CD4-positive, CD25-positive, alpha-beta regulatory T cell (primary cell): Measurements from ENCODE around the gene PHIP. TPM values are rescaled to one million over a fixed set of nuclear protein-coding genes. Genes with fewer than 3 reads are reported as not detected.
A peak's percentile ranks its signal among the peaks of the same experiment; 100 is the strongest.

Experiments used
- ATAC-seq, 2 donors: fragments of 150-1000 bp; cut with Tn5 transposase; one replicate each; pipeline ENCODE4 v1.10.0; 2021; ENCODE audit warnings: low read depth in 2 of 2, moderate number of reproducible peaks in 2 of 2, moderate library complexity in 1 of 2
- DNase-seq, 3 donors: peaks; one replicate each; pipeline versions ENCODE4 v3.0.0 to v3.0.0-alpha.2; 2012 to 2022; ENCODE audit warnings: mixed read lengths in 1 of 3
- H3K27ac ChIP-seq: one replicate; pipeline ENCODE4 v1.7.0; 2013; ENCODE audit warnings: mild to moderate bottlenecking, low read length; ENCODE audit not compliant: insufficient read depth, poor library complexity, severe bottlenecking
- H3K27me3 ChIP-seq: one replicate; pipeline ENCODE4 v1.7.0; 2013; ENCODE audit warnings: low read length; ENCODE audit not compliant: control insufficient read depth, insufficient read depth
- H3K36me3 ChIP-seq: one replicate; pipeline ENCODE4 v1.7.0; 2013; ENCODE audit warnings: mild to moderate bottlenecking, low read length, moderate library complexity; ENCODE audit not compliant: control insufficient read depth, insufficient read depth
- H3K4me1 ChIP-seq: 2 replicates; pipeline ENCODE4 v1.7.0; 2013; ENCODE audit warnings: mild to moderate bottlenecking, low read length; ENCODE audit not compliant: insufficient read depth, control insufficient read depth, poor library complexity, severe bottlenecking
- H3K4me3 ChIP-seq: one replicate; pipeline ENCODE4 v1.7.0; 2013; ENCODE audit warnings: low read depth, mild to moderate bottlenecking, low read length, moderate library complexity
- H3K9me3 ChIP-seq, 2 experiments: 1 replicate in 1 of 2; 2 replicates in 1 of 2; pipeline ENCODE4 v1.7.0; 2013; ENCODE audit warnings: low read length in 2 of 2, mild to moderate bottlenecking in 1 of 2, moderate library complexity in 1 of 2; ENCODE audit not compliant: control insufficient read depth in 2 of 2
- H3K27ac Mint-ChIP-seq, 3 donors: one replicate each; pipeline ENCODE4 v1.8.0; 2020 to 2022; ENCODE audit warnings: mild to moderate bottlenecking in 3 of 3, mixed read lengths in 3 of 3, moderate library complexity in 2 of 3
- H3K27me3 Mint-ChIP-seq: one replicate; pipeline ENCODE4 v1.8.0; 2022; ENCODE audit warnings: mild to moderate bottlenecking, mixed read lengths
- H3K36me3 Mint-ChIP-seq: one replicate; pipeline ENCODE4 v1.8.0; 2020; ENCODE audit warnings: mixed read lengths
- H3K4me1 Mint-ChIP-seq, 4 donors: one replicate each; pipeline ENCODE4 v1.8.0; 2020 to 2022; ENCODE audit warnings: mixed read lengths in 4 of 4, mild to moderate bottlenecking in 1 of 4
- H3K4me3 Mint-ChIP-seq, 4 donors: one replicate each; pipeline ENCODE4 v1.8.0; 2020 to 2022; ENCODE audit warnings: mild to moderate bottlenecking in 4 of 4, mixed read lengths in 4 of 4, moderate library complexity in 3 of 4
- H3K9me3 Mint-ChIP-seq, 7 donors: one replicate each; pipeline ENCODE4 v1.8.0; 2020 to 2022; ENCODE audit warnings: mixed read lengths in 7 of 7, mild to moderate bottlenecking in 3 of 7, moderate library complexity in 2 of 7
- polyA plus RNA-seq, 4 donors: library from polyadenylated mRNA; unstranded; fragments of 300-500 nt; fragmentation: Illumina TruSeq; gene quantifications; one replicate each; pipeline ENCODE4 v1.2.3, GENCODE V29; 2021
- total RNA-seq: library from RNA; stranded (reverse); gene quantifications from one replicate; pipeline ENCODE4 v1.2.3, GENCODE V29; 2022

PHIP gene
- total and polyA plus RNA-seq, 5 donors from 2014 or later, result 12.0 to 57.0 (median 13.7) TPM

DNA sequence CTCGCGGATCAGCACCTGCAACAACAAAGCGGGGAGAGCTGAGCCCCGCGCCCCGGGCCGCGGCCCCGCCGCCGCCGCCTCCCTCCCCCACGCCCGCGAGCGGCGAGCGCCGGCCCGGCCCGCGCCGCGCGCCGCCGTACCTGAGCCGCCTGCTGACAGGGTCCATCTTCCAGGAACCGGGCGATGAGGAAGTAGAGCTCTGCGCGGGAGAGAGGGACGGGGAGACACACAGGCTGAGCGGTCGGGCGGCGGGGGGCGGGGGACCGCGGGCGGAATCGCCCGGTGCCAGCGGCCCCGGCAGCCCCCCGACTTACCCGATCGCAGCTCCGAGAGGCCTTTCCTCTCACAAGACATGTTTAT, 359 bp downstream of the PHIP start:
- Mint-ChIP-seq H3K9me3 (no peaks in the 10 kb centered on the region), H3K4me1 (peaks cover 34 to 57% (median 42%) of the 10 kb centered on the region in 4 donors)

DNA sequence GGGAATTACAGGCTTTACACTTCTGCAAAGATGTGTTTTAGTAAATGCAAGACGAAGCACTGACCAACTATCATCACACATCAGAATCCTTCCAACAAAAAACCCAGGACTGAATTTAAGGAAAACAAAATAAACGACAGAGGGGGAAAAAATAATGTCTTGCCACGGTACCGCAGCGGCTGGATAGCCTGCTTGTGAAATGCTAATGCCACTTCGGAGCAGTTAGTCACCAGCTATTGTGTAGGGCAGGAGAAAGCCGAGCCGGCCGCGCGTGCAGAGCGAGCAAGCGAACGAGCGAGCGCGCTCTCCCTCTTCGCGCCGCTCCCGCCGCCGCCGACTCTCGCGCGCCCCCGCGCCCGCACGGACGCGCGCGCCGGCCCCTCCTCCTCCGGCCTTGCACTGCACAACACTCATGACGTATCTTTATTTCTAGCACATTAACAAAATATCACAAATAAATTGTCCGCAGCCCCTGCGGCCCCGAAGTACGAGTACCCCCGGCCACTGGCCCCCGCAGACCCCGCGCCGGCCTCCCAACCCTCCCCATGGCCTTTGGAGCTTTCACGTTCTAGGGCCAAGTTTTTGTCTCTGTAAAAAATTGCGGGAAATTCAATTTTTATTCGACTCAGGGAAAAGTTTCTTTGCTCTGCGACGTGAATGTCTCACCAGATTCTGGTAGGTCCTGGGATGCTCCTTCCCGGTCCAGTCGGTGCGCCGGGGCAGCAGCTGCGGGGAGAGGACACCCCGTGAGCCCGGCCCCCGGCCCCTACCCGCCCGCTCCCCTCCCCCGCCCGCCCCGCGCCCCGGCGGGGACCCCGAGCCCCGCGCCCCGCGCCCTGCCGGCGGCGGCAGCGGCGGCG, 1.0 kb downstream of the PHIP start:
- no peaks in the 10 kb centered on the region for H3K9me3 Mint-ChIP-seq
- peaks cover 26% of the 10 kb centered on the region for H3K27me3 Mint-ChIP-seq
- peak overlapping the region; percentile 94 for H3K27ac ChIP-seq
- H3K27me3 ChIP-seq, result no peaks in the 10 kb centered on the region
- H3K9me3 ChIP-seq, result no peaks in the 10 kb centered on the region
- peak; percentile 63 to 64 for ATAC-seq
- peaks cover 36 to 64% (median 46%) of the 10 kb centered on the region in 4 donors for H3K4me1 Mint-ChIP-seq
- H3K4me1 ChIP-seq, result peaks cover 33% of the 10 kb centered on the region
- peak overlapping the region; percentile 89 to 97 (median 93) for H3K4me3 Mint-ChIP-seq
- DNase-seq, result peak; percentile 75 to 92 (median 90)
- H3K27ac Mint-ChIP-seq, result peak overlapping the region; percentile 85 to 95 (median 95)
- peaks cover 9% of the 10 kb centered on the region for H3K36me3 Mint-ChIP-seq
- peaks cover 4% of the 10 kb centered on the region for H3K36me3 ChIP-seq
- H3K4me3 ChIP-seq, result peak overlapping the region; percentile 96

More for the DNA sequence above, 359 bp downstream of the PHIP start:
- H3K9me3 ChIP-seq, result no peaks in the 10 kb centered on the region
- H3K36me3 Mint-ChIP-seq, result peaks cover 9% of the 10 kb centered on the region
- DNase-seq, result no peak
- peak overlapping the region; percentile 93 for H3K27ac ChIP-seq
- H3K27me3 ChIP-seq, result no peaks in the 10 kb centered on the region
- H3K27ac Mint-ChIP-seq, result peak overlapping the region; percentile 94 to 98 (median 96)
- peaks cover 27% of the 10 kb centered on the region for H3K4me1 ChIP-seq
- ATAC-seq, result peak; percentile 4 to 8
- H3K4me3 ChIP-seq, result no peak overlapping the region
- H3K27me3 Mint-ChIP-seq, result peaks cover 32% of the 10 kb centered on the region
- H3K36me3 ChIP-seq, result peaks cover 4% of the 10 kb centered on the region
- peak overlapping the region; percentile 95 to 99 (median 96) for H3K4me3 Mint-ChIP-seq

DNA sequence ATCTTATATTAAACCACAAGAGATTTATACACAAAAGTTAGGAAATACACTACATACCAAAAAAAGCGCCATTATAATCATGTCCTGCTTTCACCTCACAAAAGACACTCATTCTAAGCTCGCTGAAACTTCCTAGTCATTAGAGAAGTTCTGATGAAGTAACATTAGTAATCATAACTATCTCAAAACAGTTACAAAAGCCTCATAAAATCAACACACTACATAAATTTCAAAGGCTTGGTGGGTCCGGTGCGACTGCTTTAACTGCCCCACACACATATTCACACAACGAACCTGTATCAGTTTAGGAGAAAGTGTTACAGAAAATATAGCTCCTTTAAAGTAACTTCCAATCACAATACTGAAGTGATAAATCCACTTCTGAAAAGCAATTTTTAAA, 1.9 kb downstream of the PHIP start:
- Mint-ChIP-seq H3K4me1 (peaks cover 30 to 67% (median 50%) of the 10 kb centered on the region in 4 donors), H3K27me3 (peaks cover 23% of the 10 kb centered on the region), H3K27ac (peak overlapping the region; percentile 85 to 95 (median 95)), H3K9me3 (no peaks in the 10 kb centered on the region), H3K36me3 (peaks cover 9% of the 10 kb centered on the region), H3K4me3 (peak overlapping the region; percentile 89 to 97 (median 93))
- H3K9me3 ChIP-seq, result no peaks in the 10 kb centered on the region
- peaks cover 4% of the 10 kb centered on the region for H3K36me3 ChIP-seq
- H3K27me3 ChIP-seq, result no peaks in the 10 kb centered on the region
- peak in 2 of 3 donors; percentile 15 to 22 for DNase-seq
- peak overlapping the region; percentile 94 for H3K27ac ChIP-seq
- H3K4me1 ChIP-seq, result peaks cover 38% of the 10 kb centered on the region
- ATAC-seq, result no peak
- H3K4me3 ChIP-seq, result peak overlapping the region; percentile 96

DNA sequence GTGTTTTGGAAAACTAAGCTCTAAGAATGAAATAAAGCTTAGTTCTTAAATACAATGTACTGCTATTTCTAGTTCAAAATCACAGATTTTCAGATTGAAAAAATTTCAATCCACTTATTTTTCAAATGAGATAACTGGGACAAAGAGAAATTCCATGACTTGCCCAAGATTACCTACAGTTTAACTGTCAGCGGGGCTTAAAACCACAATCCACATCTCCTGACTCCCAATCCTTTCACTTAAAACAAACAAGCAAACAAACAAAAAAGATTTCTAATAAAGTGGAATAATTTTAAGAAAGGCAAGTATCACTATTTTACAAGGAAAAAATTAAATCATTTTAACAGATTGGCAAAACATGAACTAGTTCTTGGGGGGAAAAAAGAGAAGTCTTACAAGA, 4.2 kb downstream of the PHIP start:
- Mint-ChIP-seq H3K4me3 (peak overlapping the region in 3 of 4 donors; percentile 23 to 46 (median 40)), H3K4me1 (peaks cover 32 to 65% (median 53%) of the 10 kb centered on the region in 4 donors), H3K36me3 (peaks cover 9% of the 10 kb centered on the region), H3K27ac (peak overlapping the region in 1 of 3 donors; percentile 54), H3K27me3 (peaks cover 16% of the 10 kb centered on the region), H3K9me3 (no peaks in the 10 kb centered on the region)
- H3K9me3 ChIP-seq, result no peaks in the 10 kb centered on the region
- no peak overlapping the region for H3K27ac ChIP-seq
- ATAC-seq (no peak), DNase-seq (no peak)
- peak overlapping the region; percentile 96 for H3K4me3 ChIP-seq
- H3K36me3 ChIP-seq, result peaks cover 12% of the 10 kb centered on the region
- peaks cover 46% of the 10 kb centered on the region for H3K4me1 ChIP-seq
- H3K27me3 ChIP-seq, result no peaks in the 10 kb centered on the region

DNA sequence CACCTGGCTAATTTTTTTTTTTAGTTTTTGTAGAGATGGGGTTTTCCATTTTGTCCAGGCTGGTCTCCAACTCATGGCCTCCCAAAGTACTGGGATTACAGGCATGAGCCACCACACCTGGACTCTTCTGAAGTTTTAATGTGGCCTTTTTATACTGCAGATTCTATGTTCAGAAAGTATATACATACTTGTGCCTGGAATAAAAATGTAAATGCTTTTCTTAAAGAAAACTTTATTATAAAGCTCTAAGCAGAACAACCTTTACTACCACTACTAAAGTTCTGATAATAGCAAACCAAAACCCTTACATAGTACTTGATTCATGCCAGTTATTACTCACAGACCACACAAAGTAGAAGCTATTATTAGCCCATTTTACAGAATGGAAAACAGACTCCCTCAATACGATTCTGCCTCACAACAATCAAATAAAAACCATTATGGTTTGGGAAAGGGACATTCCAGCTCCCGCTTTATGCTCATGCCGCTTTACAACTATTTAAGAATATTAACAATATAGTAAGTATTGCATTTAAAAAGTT, 5.3 kb downstream of the PHIP start:
- Histone ChIP-seq H3K4me3 (peak overlapping the region; percentile 96), H3K27me3 (no peaks in the 10 kb centered on the region), H3K27ac (no peak overlapping the region), H3K36me3 (peaks cover 12% of the 10 kb centered on the region), H3K9me3 (no peaks in the 10 kb centered on the region), H3K4me1 (peaks cover 46% of the 10 kb centered on the region)
- no peaks in the 10 kb centered on the region for H3K9me3 Mint-ChIP-seq
- DNase-seq (no peak), ATAC-seq (no peak)
- H3K36me3 Mint-ChIP-seq, result peaks cover 9% of the 10 kb centered on the region
- H3K27ac Mint-ChIP-seq, result no peak overlapping the region
- peak overlapping the region; percentile 9 to 61 (median 46) for H3K4me3 Mint-ChIP-seq
- peaks cover 8% of the 10 kb centered on the region for H3K27me3 Mint-ChIP-seq
- peaks cover 36 to 64% (median 53%) of the 10 kb centered on the region in 4 donors for H3K4me1 Mint-ChIP-seq

DNA sequence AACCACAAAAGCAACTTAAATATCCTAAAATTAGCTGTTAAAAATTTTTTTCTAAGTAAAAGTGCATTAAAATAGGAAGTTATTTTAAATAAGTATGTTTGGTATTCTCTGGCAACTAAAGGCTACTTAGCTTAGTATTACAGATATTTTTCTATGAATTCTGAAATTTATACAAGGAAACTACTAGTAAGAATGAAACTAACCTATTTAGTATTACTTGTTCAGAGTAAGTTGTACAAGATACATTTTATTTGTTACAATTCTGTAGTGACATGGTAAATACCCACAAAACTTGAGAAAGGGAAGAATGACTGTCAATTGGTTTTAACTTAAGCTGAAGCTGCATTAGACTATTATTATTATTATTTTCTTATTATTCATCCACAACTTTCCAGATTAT, 6.5 kb downstream of the PHIP start:
- Histone ChIP-seq H3K27me3 (no peaks in the 10 kb centered on the region), H3K4me1 (peaks cover 44% of the 10 kb centered on the region), H3K27ac (no peak overlapping the region), H3K4me3 (no peak overlapping the region), H3K36me3 (peaks cover 14% of the 10 kb centered on the region), H3K9me3 (no peaks in the 10 kb centered on the region)
- Mint-ChIP-seq H3K27me3 (peaks cover 6% of the 10 kb centered on the region), H3K9me3 (no peaks in the 10 kb centered on the region), H3K36me3 (peaks cover 12% of the 10 kb centered on the region), H3K27ac (no peak overlapping the region), H3K4me3 (no peak overlapping the region), H3K4me1 (peaks cover 39 to 74% (median 59%) of the 10 kb centered on the region in 4 donors)
- ATAC-seq (no peak), DNase-seq (peak in 1 of 3 donors; percentile 34)

DNA sequence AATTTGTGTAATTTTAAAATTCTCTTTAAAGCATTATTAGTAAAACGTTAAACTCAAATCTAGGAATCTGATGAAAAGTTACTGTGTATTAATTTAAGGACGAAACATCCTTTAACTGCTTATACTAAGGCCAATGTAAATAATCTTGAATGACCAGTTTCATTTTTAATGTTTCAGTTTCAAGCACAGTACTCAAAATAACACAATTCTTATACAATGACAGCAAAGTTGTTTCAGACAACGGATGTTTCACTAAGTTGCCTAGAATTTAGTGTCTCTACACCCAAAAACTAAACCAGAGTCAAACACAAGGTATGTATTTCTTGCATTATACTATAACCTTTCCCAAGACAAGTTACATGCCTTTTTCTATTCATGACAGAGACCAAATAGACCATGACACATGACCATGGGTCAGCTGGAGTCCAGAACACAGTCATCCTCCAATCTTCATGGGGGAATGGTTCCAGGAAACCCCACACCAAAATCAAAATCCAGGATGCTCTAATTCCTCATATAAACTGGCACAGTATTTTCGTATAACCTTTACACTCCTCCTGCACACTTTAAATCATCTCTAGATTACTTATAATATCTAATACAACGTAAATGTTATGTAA, 7.7 kb downstream of the PHIP start:
- no peaks in the 10 kb centered on the region for H3K9me3 ChIP-seq
- H3K9me3 Mint-ChIP-seq, result no peaks in the 10 kb centered on the region
- peaks cover 32% of the 10 kb centered on the region for H3K4me1 ChIP-seq
- H3K4me1 Mint-ChIP-seq, result peaks cover 32 to 68% (median 53%) of the 10 kb centered on the region in 4 donors
- no peak overlapping the region for H3K27ac ChIP-seq
- H3K36me3 ChIP-seq, result peaks cover 14% of the 10 kb centered on the region
- ATAC-seq (no peak), DNase-seq (no peak)
- no peak overlapping the region for H3K27ac Mint-ChIP-seq
- no peak overlapping the region for H3K4me3 ChIP-seq
- H3K36me3 Mint-ChIP-seq, result peaks cover 12% of the 10 kb centered on the region
- H3K4me3 Mint-ChIP-seq, result peak overlapping the region in 2 of 4 donors; percentile 10 to 33
- H3K27me3 Mint-ChIP-seq, result no peaks in the 10 kb centered on the region
- no peaks in the 10 kb centered on the region for H3K27me3 ChIP-seq
